Measurements from ENCODE around the gene GAST.
"Not testable (repeated sequence)": the region's sequence is repeated elsewhere in the genome, so short reads cannot be mapped to it uniquely, and the experiment has no call there.

GAST gene

DNA sequence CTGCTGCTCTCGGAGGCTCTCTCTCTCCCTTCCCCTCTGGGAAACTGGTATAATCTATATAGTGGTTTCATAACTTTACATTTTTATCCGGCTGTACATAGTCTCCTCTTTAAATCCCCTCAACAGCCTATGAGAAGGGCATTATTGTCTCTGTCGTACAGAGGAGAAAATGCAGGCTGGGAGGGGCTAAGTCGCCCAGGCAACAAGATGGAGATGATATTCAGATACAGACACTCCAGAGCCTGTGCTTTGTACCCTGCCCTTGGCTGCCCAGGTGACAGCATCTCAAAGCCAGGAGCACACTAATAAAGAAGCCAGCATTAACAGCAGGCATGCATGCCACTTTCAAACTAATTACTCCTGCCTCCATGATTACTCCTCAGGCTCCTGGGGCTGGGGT, 28.1 kb upstream of the GAST start:
- FAIRE-seq, result no peak

DNA sequence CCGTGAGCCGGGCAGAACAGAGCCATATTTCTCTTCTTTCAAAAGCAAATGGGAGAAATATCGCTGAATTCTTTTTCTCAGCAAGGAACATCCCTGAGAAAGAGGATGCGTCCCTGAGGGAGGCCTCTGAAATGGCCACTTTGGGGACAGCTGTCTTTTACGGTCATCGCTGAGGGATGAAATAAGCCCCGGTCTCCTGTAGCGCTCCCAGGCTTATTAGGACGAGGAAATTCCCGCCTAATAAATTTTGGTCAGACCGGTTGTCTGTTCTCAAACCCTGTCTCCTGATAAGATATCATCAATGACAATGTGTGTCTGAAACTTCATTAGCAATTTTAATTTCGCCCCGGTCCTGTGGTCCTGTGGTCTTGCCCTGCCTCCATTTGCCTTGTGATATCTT, 26.4 kb upstream of the GAST start:
- not testable (repeated sequence) for FAIRE-seq

DNA sequence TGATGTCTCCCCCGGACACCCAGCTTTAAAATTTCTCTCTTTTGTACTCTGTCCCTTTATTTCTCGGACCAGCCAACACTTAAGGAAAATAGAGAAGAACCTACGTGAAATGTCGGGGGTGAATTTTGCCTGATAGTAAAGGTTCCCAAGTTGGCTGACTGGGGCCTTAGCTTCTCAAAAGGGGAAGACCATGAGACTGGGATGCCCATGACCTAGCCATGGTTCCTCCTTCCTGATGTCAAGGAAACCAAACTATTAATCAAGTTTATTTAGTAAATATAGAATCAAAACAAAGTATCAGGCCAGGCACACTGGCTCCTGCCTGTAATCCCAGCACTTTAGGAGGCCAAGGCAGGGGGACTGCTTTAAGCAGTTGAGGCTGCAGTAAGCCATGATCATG, 25.9 kb upstream of the GAST start:
- no peak for FAIRE-seq

DNA sequence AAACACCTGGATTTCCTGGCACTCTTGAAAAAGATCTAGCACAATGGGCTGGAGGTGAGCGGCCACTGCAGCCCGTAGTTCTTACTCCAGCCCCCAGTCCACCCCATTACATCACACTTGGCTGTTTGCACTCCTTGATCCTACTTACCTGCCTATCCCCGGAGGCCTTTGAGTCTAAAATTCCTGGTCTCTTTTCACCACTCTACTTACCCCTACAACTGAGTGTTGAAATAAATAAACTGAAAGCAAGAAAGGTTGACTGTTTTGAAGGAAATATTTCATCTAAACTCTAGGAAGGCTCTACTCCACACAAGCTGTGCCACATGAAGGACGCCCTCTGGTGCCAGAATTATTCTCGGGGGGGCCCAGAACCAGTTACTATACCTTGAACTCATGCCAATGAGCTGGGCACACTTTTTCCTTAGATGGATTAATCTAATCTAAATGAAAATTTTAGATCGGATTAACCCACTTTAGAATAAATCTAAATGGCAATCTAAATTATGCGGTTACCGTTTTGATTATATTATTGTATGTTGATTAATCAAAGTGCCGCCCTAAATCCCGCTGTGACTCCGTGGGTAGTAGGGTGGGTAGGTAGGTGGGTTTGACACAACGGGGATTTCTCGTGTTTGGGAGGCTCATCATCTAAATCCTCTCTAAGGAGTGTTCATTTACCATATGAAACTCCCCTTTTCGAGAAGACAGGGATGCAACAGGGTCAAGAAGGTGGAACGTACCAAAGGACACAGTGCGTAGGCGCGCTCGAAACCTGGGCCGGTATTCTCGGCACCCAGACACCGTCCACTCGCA, 24.1 kb upstream of the GAST start:
- FAIRE-seq, result no peak

DNA sequence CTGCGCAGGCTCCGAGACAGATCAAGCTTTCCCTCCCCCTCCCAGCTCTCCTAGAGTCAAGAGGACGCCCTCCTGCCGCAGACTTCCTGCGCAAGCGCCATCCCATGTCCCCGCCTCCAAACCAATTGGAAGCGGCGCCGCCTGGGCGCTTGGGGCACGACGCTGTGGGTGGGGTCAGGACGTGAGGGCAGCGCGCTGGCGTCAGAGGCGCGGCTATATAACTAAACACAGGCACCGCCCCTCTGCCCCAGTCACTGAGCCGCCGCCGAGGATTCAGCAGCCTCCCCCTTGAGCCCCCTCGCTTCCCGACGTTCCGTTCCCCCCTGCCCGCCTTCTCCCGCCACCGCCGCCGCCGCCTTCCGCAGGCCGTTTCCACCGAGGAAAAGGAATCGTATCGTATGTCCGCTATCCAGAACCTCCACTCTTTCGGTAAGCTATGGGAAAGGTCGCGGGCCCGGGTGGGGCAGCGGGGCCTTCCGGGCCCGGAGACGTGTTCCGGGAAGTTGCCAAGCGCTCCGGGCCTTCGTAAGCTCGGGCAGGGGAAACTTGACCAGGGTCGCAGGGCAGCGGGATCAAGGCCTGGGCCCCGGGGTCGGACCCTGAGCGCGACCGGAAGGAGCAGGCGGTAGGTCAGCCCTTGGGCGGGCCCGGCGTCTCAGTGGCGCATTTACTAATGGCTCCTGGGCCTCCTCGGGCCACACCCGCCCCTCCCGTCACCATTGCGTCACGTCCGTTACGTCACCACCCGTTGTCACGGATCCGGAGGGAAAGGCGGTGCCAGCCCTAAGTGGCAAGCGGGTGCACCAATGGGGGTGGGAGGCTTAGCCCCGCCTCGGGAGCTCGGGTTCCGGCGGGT, 23.3 kb upstream of the GAST start, which contains the start of gene EIF1:
EIF1 (plus strand) TSS at position 245 of the 856 bp plus-strand sequence; CDS start at position 399, 154 bp downstream.
- peak; percentile 89 for FAIRE-seq

- no peak for FAIRE-seq
Observed at GRCh38 chr17:41689497-41690299, 22.4 kb upstream of the GAST start.

DNA sequence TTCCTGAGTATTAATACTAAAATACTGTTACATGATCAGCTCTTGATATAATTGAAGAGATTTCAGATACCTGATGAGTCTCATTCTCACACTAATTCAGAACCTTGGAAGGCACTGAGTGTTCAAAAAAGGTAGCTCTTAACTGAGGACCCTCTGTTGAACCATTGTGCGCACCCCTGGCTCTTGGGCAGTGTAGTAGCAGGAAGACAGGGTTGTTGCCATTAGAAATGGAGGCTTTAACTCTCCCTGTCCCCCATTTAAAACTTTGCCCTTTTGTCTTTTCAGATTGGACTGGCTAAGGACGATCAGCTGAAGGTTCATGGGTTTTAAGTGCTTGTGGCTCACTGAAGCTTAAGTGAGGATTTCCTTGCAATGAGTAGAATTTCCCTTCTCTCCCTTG, 21.6 kb upstream of the GAST start:
- no peak for FAIRE-seq

- no peak for FAIRE-seq
Observed at GRCh38 chr17:41691031-41691777, 20.9 kb upstream of the GAST start.

GRCh38 chr17:41692722-41693521, 19.2 kb upstream of the GAST start:
- FAIRE-seq, result no peak

GRCh38 chr17:41695134-41695661, 16.9 kb upstream of the GAST start:
- no peak for FAIRE-seq

DNA sequence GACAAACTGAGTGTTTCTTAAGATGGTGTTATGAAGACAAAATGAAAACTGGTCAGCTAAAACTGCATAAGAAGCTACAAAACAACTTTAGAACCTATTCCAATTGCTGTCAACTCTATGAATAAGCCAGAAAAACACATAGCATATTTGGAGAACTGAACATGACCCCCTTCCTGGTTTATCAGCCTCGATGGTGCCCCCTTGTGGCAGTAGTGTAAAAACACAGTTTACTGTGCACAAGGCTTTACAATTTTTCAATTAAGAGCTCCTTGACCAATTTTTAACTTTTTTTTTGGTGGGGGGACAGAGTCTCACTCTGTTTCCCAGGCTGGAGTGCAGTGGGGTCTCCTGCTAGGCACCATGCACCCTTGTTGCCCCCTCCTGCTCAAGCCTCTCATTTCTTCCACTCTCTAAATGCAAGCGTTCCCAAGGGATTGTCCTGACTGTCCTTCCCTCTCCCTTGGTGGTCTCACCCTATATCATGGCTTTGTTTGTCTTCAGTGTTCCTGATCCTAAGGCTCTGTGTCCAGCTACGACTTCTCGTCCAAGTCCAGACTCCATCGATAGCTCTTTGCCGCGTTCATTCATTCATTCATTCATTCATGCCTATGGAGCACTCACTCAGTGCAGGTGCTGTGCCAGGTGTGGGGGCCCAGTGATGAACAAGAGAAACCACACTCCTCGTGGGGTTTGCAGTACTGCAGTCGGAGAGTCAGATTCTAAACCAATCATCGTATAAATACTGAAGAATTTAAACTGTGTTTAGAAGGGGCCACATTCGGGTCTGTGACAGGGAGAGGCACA, 16.0 kb upstream of the GAST start:
- peak; percentile 78 for FAIRE-seq

DNA sequence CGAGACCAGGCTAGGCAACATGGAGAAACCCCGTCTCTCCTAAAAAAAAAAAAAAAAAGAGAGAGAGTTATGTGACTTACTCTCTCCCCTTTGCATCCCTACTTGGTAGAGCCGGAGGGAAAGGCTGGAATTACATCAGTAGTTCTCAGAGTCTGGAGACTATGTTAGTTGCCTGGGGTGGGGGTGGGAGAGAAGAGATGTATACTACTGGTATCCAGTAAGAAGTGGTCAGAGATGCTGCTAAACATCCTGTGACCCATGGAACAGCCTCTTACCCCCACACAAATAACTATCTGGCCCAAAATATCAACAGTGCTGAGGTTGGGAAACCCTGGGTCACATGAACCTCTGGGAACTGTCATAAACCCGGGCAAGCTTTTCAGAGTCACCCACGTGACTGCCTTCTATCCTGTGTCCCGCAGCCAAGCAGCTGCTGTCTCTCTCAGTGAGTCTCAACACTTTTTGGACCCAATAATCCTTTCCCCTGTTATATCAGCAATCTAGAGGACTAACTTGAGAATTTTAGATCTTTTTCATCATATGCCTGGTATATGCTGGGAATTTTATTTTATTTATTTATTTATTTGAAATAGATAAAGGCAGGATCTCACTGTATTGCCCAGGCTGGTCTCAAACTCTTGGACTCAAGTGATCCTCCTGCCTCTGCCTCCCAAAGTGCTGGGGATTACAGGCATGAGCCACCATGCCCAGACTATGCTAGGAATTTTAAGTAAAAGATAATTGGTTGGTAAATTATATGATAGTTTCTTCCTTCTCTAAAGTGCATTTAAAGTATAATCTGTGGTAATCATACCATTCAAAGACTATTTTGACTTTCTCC, 14.8 kb upstream of the GAST start:
- FAIRE-seq, result no peak

- not testable (repeated sequence) for FAIRE-seq
Observed at GRCh38 chr17:41700843-41701242, 11.3 kb upstream of the GAST start.

DNA sequence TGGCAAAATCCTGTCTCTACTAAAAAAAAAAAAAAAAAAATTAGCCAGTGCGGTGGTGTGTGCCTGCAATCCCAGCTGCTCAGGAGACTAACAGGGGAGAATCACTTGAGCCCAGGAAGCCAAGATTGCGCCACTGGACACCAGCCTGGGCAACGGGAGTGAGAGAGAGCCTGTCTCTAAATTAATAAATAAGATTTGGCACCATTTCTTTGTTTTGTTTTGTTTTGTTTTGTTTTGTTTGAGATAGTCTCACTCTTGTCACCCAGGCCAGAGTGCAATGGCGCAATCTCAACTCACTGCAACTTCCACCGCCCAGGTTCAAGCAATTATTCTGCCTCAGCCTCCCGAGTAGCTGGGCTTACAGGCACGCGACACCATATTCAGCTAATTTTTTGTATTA, 9.4 kb upstream of the GAST start:
- no peak for FAIRE-seq

GRCh38 chr17:41705271-41705991, 6.7 kb upstream of the GAST start:
- FAIRE-seq, result no peak

DNA sequence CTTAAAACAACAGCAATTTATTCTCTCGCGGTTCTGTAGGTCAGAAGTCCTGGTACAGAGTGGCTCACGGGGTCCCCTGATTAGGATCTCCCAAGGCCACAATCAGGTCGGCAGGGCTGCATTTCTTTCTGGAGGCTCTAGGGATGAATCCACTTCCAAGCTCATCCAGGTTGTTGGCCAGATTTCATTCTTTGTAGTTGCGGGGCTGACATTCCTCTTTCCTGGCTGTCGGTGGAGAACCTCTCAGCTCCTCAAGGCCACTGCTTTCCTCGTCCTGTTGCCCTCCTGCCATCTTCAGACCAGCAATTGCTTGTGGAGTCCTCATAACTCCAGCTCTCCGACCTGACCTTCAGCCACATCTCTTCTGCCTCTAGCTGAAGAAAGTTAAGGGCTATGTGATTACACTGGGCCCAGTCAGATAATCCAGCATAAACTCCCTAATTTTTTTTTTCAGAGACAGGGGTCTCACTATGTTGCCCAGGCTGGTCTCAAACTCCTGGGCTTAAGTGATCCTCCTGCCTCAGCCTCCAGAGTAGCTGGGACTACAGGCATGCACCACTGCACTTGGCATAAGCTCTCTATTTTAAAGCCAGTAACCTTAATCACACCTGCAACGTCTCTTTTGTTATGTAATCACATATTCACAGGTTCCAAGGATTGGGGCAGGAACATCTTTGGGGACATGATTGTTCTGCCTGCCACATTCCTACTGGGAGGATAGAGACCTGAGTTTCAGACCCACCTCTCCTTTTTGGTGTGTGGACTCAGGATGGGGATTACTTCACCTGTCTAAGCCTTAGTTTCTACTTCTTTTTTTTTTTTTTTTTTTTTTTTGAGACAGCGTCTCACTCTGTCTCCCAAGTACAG, 4.1 kb upstream of the GAST start:
- FAIRE-seq, result no peak

DNA sequence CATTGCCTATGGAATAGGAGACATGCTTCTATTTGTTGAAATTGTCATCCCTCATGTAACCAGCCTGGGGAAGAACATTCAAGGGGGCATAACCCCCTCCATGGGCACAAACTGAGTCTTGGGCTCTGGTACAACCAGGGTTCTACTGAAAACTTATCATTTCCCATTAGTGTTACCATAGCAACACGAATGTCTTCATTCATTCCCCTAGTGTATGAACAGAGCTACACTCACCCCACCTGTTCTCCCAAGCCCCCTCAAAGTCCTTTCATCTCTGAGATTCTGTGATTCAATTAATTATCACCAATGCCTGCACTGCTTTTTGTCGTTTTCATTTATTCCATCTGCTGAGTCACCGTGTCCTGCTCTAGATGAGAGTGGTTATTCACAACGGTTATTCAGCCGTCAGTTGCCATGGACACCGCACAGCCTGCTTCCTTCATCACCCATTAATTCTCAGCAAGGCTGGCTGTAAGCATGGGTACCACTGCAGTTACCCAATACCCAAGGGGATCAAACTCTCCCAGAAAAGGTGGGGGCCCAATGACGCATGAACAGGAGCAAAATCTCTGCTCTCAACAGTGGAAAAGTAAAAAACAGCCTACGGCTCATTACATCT, 1.6 kb upstream of the GAST start:
- FAIRE-seq, result no peak

Data from A204.1 (cell line).